NCI-H226 (cell line): ENCODE measurements around the gene TIMM44.

Experiments used
- DNase-seq: peaks from one replicate; pipeline ENCODE4 v3.0.0-alpha.2; 2015

TIMM44 gene, protein sequence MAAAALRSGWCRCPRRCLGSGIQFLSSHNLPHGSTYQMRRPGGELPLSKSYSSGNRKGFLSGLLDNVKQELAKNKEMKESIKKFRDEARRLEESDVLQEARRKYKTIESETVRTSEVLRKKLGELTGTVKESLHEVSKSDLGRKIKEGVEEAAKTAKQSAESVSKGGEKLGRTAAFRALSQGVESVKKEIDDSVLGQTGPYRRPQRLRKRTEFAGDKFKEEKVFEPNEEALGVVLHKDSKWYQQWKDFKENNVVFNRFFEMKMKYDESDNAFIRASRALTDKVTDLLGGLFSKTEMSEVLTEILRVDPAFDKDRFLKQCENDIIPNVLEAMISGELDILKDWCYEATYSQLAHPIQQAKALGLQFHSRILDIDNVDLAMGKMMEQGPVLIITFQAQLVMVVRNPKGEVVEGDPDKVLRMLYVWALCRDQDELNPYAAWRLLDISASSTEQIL

GRCh38 chr19:7943444-7944176 is at the start of gene TIMM44:
TSS of gene TIMM44 (minus strand) at chr19:7943666. CDS start at chr19:7943651, 15 bp downstream.
- peak; percentile 99 for DNase-seq

- DNase-seq: no peak
Measured at GRCh38 chr19:7992575-7992974, 49.1 kb upstream of the TIMM44 start.

DNA sequence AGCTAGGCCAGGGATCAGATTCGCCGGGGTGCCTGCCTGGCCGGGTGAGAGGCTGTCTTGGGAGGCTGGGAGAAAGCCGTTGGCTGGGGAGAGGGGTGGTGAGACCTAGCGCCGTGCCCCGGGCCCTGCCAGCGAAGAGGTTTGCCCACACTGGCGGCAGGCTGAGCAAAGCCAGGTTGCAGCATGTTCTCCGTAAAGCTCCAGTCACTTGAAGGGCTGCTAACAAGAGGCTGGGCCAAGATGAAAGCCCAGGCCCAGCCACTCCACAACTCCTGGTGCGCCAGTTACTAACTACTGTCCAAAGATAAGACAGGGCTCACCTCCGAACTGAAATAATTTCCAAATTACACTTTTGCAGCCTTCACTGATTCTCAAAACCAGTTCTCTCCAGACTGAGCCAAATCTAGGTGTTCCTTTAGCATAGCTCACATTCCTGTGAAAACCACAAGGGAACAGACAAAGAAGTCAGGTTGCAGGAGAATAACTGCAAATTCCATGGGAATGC is 45.7 kb upstream of the TIMM44 start:
- peak; percentile 90 for DNase-seq

DNA sequence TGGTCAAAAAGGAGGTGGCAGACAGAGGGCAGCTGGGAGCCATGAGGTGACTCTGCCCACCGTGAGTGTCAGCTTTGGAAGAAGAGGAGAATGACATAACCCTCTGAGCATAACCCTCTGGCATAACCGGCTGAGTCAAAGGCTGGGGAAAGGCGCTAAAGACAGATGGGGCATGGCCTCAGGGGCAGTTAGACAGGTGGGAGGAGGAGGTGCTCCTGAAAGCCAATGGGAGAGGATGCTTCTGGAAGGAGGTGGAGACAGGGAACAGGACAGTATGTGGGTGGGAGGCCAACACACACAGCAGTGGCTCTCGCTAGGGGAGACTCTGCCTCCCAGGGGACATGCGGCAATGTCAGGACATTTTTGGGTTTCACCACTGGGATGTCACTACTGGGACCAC is 44.8 kb upstream of the TIMM44 start:
- peak; percentile 75 for DNase-seq

- DNase-seq: no peak
Measured at GRCh38 chr19:7987114-7987768, 43.8 kb upstream of the TIMM44 start.

DNA sequence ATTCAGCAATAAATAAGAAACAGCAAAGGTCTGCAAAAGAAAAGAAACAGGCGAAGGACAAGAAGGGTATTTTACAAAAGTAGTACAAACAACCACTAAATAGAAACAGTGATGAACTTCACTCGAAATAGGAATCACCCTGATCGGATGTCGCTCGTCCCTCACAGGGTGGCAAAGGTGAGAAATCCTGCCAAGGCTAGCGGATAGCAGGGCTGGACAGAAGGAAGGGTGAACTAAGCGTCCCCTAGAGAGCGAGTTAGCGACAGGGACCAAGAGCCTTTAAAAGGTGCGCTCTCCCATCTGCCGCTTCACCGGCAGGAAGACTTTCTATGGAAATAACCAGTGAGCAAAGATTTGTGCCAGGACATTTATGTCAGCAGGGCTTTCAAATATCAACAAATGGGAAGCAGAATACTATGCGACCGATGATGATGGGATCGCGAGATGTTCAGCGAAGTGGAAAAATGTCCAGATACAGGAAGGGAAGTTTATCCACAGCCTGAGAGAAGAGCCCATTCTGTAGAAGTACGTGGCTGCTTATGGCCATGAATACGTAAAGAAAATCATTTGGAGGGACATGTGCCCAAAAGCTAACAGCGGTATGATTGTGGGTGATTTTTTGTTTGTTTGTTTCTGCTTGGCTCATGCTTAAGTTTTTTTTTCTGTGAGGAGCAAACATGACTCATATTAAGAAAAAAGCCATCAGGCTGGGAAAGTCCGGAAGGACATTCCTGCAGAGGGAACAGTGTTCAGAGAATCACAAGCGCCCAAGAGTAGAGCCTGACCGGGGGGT is 43.1 kb upstream of the TIMM44 start:
- peak; percentile 11 for DNase-seq

DNA sequence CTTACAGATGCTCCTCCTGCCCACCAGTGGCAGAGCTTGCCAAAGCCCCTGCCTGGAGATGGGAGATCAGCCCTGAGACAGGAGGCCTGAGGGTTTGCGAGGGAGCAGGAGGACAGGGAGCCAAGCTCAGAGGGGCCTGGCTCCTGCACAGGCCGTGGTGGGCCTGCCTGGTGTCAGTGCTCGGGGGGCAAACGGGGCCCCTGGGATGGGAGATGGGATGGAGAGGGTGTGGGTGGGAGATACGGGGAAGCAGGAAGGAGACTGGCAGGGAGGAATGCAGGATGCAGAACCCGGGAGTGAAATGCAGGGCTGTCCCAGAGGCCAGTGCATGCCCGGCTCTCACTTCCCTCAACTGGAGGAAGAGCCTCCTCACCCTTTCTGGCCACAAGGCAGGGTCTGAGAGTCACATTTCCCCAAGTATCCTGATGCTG is 42.0 kb upstream of the TIMM44 start:
- no peak for DNase-seq

DNA sequence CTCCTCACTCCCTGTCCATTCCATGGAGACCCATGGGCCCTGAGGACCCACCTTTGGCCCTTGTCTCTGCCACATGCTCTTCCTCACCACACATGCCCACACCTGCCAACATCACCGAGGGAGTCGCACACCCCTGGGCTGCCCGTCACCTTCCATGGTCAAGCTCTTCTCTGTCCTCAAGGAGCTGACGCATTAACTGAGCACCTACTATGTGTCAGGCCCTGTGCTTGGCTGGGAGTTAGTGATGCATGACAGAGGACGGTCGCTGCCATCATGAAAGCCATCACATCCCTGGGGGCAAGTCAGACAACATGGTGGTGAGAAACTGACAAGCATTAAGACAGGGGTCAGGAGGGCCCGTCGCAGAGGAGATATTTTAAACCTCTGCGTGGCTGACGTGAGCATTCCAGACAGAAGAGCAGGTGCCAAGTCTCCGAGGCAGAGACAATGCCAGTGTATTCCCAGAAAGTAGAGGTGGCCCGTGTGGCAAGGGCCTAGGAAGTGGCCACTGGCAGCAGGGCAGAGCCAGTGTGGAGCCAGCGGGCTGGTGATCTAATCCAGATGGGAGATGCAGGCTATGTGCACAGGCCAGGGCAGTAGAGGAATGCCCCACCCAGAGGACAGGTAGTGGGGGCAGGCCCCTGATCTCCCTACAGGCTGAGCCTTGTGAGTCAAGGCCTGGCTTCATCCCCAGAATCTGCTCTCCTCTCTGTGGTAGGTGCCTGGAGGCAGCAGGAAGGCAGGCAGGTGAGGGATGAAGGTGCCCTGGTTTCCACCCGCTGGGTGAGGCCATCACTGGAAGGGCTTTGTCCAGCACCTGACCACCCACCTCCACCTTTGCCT is 40.8 kb upstream of the TIMM44 start:
- no peak for DNase-seq

GRCh38 chr19:7983286-7983950 is 40.0 kb upstream of the TIMM44 start:
- no peak for DNase-seq

DNA sequence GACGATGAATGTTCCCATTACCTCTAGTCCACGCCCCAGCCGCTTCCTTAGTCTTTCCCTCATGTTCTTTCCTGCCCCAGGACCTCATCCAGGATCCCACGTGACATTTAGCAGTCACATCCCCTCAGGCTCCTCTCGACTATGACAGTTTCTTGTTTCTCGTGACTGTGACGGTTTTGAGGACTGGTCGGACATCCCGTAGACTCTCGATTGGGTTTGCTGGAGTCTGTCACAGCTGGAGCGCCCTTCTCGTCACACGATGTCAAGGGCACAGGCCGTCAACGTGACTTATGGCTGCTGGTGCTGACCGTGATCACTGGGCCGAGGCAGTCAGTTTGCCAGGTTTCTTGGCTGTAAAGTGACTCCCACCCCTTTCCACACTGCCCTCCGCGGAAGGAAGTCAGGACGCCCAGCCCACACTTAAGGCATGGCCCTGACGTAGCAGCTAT is 39.2 kb upstream of the TIMM44 start:
- DNase-seq: no peak

GRCh38 chr19:7982103-7982502 is 38.6 kb upstream of the TIMM44 start:
- no peak for DNase-seq

- DNase-seq: no peak
Measured at GRCh38 chr19:7981661-7982060, 38.2 kb upstream of the TIMM44 start.

- DNase-seq: no peak
Measured at GRCh38 chr19:7981199-7981598, 37.7 kb upstream of the TIMM44 start.

- no peak for DNase-seq
Measured at GRCh38 chr19:7980635-7981121, 37.2 kb upstream of the TIMM44 start.

DNA sequence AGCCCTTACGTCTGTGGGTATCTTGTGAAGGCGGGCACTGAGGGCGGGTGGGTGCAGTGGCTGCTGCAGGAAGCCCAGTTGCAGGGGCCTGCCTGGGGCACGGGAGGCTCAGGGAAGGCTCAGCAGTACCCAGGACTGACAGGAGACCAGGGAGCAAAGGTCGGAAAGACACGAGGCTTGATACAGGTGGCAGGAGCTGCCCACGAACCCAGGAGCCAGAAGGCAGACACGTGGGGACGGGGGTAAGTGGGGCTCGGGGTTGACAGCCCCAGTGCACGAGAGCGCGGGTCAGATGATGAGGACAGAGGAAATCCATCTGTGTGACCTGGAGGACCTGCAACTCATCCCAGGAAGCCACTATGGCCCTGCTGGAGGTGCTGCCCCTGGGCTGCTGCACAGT is 36.7 kb upstream of the TIMM44 start:
- no peak for DNase-seq

GRCh38 chr19:7979559-7979958 is 36.1 kb upstream of the TIMM44 start:
- no peak for DNase-seq

DNA sequence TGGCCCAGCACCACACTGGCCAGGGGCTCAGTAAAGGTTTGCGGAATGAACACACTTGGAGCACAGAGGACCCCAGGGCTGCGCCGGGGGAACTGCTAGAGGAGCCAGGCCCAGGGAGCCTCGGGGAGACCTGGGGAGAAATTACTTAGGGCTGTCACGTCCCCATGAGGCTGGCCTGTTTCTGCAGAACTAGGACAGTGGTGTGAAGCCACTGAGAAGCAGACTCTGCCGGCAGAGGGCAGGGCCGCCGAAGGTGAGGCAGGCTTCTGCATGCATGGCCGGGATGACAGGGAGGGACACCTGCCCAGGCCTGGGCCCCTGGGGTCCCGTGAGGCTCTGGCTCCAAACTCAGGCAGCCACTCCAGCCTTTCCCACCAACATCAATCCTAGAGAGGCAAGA is 35.5 kb upstream of the TIMM44 start:
- no peak for DNase-seq

- DNase-seq: no peak
Measured at GRCh38 chr19:7978179-7978825, 34.8 kb upstream of the TIMM44 start.

- DNase-seq: no peak
Measured at GRCh38 chr19:7977723-7978040, 34.2 kb upstream of the TIMM44 start.

GRCh38 chr19:7977021-7977722 is 33.7 kb upstream of the TIMM44 start:
- no peak for DNase-seq
